T-helper 2 cell treated with Interferon-gamma antibody and Interleukin-4, amounts not matched to agents 100 ng/mL and 5 ng/mL, for 36 hours (primary cell): ENCODE measurements around the gene RASGRP2. TPM values are rescaled to one million over a fixed set of nuclear protein-coding genes. Genes with fewer than 3 reads are reported as not detected.

Experiments used
- intact Hi-C: fragments of 100-400 bp; cut with micrococcal nuclease; formaldehyde crosslinking; loops from one replicate; pipeline ENCODE4 v1.15.1; 2023
- total RNA-seq: library from RNA; stranded (reverse); gene quantifications from 2 replicates; pipeline ENCODE4 v1.2.3, GENCODE V29; 2022

The RASGRP2 gene
- total RNA-seq, 1 donor from 2014 or later, result 276 TPM

DNA sequence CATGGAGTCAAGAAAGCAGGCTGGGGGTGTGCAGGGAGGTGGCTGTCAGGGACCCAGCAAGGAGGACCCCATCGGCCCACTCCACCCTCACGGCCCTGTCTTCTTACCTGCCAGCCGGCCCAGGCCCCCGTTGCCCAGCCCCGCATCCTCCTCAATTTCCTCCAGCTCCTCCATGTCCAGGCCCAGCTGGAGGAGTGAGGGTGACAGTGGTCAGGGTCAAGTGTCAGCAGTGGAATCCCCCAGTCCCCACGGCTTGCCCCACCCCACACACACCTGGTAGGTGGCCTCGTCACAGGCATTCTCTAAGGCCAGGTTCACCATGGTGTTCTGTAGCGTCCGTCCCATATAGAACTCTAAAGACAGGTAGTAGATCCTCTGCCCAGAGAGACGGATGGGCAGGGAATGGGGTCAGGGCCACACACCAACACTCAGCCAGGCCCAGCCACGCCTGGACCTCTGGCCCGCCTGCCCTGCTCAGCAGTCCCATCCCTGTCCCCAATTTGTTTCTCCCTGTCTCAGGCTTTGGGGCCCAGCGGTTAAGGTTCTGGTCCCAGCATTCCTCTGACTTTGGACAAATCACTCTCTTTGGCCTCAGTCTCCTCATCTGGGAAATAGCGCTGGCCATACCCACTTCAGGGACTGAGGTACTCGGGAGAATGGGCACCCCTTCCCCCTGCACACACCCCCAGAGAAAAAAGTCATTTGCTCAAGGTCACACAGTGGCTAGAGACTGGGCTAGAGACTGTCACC lies 14.6 kb upstream of the RASGRP2 start:
- intact Hi-C loops, result no loop called here

DNA sequence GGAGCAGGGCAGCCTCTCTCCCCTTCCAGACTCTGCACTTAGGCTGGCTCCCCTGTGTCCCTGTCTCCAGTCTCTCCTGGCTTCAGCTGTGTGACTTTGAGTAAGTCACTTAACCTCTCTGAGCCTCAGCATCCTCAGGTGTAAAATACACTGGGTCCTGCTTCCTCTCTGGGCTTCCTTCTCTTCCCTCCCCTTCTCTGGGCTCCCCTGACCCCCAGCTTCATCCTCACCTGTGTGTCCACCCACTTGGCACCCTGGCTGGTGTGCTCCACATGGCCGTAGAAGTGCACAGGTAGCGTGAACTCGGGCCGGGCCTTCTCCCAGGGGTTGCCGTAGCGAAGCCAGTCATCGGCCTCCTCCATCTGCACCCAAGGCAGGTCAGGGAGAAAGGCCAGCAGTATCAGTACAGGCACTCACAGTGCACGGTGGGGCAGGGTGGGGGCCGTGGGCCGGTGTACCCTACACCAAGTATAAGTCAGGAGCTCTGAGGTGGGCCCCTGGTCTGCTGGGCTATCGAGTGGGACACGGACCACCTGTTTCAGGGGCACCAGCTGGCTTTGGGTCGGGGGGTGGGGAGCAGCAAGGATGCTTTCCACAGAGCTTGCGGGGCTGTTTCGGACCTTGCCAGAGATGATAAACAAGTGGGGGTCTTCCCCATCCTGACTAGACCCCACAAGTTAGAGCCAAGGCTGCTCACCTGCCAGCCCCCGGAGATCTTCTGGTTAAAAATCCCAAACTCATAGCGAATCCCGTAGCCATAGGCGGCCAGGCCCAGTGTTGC lies 13.8 kb upstream of the RASGRP2 start:
- intact Hi-C loops, result no loop called here

DNA sequence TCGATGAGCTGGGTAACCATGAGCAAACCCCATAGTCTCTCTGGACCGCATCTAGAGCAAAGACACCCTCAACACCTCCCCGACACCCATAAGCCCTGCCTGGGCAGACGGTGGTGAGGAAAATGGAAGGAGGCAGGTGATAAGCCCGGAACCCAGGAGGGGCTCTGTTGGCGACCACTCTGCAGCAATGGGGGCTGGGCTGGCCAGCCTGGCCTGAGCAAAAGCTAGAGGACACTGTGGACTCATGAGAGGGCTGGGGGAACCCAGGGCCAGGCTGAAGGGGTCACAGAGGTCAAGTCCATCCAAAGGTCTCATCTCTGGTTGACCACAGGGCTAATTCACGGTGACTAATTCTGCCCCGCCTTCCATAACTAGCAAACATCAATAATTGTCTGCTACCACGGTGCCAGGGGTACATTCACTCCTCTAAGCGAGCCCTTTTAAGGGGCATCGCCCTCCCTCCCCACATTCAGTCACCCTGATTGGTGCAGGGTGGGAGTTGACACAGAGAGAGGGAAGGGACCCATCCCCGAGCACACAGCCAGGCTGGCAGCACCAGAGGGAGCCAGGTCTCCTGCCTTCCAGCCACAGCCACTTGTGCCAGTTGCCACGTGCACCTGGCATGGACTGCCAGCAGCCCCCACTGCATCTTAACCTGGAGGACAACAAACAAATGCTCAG lies 11.9 kb upstream of the RASGRP2 start:
- intact Hi-C loops, result no loop called here

DNA sequence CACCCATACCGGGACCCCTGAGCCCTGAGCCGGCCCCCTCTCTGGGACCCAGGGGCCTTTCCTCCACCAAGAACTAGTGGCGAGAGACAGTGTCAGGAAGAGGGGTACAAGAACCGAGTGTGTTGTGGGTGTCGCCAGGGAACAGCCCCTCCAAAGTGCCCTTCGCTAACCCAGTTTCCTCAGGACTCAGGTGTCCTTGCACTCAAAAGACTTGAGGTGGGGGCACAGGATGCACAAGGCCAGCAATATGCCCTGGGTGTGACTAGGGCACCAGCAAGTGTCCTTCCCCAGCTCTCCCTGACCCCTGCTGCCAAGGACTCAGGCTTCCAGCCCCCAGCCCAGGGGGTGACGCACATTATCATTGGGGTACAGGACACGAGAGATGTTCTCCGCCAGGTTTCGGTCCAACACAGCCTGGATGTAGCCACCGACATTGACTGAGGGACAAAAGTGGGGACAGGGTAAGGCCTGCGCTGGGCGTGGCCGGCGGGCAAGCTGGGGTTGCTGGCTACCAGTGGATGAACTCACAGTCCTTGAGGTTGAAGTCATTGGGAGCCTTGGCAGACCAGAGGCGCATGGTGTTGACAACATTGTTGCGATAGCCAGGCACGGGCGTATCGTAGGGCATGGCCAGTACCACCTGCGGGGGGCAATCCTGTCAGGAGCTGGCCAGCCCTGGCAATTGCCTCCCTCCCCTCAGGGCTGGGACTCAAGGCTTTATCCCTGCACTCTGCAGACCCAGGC lies 11.1 kb upstream of the RASGRP2 start:
- intact Hi-C loops, result no loop called here

DNA sequence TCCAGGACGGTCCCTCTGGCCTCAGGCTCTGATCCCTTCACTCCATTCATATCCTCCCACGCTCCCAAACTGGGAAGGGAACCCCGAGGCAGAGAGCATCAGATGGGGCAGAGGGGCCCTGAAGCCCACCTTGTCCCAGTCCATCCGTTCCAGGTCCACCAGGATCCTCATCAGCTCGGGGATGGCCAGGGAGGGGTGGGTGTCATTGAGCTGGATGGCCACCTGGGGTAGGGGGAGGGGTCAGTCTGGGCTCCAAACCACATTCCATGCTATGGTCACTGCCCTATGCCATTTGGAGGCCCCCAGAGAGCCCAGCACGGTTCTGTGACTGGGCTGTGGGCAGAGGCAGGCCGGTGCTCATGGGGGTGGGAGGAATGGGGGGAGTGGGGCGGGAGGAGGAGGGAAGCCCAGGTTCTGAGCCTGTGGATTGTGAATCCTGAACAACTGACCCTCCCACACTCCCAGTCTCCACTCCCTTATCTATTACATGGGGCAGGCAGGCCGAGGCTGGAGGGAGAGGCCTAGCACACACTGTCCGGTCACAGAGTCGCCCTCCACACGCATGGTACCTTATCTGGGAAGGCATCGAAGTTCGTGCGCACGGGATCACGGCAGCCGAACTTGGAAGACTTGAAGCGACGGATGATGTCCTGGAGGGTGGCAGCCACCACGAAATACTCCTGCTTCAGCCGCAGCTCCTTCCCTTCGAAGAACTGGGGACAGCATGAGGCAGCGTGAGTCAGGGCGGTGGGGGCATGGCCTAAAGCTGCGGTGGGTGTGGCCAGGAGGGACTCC lies 10.4 kb upstream of the RASGRP2 start:
- intact Hi-C loops, result no loop called here

DNA sequence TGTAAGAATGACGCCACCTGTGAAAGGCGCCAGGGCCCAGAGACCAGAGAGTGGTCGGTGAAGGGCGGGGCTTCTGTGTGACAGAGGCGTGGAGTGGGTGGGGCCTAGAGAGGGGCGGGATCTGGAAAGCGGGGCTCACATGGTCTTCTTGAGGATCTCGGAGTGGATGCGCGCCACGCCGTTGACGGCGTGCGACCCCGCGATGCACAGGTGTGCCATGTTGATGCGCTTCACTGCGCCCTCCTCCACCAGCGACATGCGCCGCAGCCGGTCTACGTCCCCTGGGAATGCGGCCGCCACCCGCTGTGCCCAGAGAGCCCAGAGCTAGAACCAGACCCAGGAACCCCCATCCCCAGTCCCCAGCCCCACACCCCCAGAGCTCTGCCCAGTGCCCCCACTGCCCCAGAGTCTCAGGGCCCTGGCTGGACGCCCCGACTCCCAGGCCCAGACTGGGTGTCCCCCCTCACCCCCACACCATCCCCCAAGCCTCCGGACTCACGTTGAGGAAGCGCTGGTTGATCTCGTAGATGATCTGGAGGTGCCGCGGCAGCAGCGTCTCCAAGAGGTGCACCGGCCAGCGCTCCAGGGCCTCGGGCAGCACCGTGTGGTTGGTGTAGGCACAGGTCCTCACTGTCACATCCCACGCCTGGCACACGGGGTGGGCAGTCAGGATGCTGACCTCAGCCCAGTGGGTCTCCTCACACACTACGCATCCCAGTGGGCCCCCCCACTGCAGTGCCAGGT lies 9.6 kb upstream of the RASGRP2 start:
- intact Hi-C loops, result no loop called here

DNA sequence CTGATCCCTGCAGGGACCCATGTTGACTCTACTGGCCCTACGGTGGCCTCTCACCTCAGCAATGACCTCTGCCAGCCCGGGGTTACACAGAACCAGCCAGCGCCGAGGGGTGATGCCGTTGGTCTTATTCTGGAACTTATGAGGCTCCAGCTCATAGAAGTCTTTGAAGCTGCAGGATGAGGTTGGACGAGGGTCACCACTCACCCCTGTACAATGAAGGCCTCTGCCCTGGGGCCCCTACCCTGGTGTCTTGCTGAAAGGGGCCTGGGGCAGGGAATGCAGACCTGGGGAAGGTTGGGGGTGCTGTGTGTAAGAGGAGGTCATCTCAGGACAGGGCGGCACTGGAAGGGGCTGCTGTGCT lies 9.1 kb upstream of the RASGRP2 start:
- intact Hi-C loops, result no loop called here

DNA sequence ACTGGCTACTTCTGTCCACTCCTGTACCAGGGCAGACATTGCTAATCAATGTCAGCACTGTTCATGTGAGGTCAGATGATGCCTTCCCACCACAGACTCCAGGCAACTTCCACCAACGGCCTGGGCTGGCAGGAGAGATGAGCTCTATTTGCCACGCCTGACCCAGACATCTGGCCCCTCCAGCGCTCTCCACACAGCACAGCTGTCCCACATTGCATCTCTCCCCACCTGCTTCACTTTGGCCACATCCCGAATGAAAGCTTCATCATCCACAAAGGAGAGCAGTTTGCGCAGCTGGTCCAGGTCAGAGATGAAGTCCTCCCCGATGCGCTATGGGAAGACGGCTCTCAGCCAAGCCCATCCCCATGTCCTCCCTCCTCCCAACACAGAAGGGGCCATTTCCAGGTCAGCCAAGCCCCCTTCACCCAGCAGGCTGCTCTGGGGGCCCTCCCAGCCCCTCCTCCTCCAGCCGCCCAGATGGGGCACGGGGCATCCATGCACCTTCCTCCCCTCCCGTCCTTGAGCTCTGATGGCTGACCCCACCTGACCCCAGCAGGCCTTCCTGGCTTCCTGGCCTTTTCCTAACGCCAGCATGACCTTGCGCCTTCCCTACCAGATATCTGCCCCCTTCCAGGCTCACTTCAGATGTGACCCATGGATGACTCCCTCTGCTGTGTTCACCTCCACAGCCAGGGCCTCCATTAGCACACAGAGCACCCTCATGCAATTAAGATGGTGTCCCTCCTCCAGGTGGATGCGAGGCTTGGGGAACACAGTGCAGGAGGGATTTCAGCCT lies 8.4 kb upstream of the RASGRP2 start:
- intact Hi-C loops, result no loop called here

DNA sequence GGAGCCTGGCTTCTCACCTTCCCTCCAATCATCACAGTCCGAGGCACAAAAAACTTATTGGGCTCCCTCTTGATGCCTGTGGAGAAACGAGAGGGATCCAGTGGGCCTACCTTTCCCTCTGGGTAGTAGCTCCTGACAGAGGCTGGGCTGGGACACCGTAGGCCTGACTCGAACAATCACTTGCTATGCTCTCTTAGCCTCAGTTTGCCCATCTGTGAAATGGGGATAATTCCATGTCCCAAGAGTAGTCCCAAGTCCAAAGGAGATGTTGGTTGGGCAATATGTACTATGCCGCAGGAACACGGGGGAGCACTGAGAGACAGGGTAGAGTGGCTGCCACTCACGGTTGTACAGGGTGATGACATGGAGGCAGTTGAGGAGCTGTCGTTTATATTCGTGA lies 7.6 kb upstream of the RASGRP2 start:
- intact Hi-C loops, result no loop called here

DNA sequence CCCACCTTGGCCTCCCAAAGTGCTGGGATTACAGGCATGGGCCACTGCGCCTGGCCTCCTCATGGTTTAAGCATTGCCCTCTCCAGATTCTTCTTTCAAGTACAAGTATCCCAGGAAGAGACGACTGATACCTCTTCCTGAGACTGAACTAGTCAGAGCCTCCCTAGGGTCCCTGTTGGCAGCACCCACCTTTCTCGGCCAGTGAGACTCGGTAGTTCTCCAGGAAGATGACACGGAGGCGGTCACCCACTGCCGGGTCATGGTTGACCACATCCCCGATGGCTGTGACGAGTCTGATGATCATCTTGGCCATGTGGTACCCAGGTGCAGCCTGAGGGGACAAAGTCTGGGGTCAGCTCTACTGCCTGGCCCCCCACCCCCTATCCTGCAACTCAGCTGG lies 7.2 kb upstream of the RASGRP2 start:
- intact Hi-C loops, result no loop called here

DNA sequence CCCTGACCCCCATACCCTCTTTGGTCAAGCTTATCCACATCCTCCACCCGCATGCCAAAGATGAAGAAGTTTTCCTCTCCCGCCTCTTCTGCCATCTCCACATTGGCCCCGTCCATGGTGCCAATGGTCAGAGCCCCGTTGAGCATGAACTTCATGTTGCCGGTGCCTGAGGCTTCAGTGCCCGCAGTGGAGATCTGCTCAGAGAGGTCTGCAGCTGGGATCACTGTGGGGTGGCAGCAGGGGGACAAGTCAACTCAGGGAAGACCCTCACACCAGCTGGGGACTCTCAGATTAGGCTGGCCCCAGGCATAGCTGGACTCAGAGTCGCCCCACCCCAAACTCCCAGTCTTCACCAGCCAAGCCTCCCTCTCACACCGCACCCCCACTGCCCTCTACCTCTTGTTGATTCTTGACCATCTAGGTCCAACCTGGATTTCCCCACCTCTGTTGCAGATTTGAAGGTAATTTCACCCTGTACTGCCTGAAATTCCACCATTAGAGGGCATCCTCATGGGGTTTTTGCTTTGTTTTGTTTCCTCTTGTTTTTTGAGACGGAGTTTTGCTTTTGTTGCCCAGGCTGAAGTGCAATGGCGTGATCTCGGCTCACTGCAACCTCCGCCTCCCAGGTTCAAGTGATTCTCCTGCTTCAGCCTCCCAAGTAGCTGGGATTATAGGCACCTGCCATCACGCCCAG lies 6.6 kb upstream of the RASGRP2 start:
- intact Hi-C loops, result no loop called here

DNA sequence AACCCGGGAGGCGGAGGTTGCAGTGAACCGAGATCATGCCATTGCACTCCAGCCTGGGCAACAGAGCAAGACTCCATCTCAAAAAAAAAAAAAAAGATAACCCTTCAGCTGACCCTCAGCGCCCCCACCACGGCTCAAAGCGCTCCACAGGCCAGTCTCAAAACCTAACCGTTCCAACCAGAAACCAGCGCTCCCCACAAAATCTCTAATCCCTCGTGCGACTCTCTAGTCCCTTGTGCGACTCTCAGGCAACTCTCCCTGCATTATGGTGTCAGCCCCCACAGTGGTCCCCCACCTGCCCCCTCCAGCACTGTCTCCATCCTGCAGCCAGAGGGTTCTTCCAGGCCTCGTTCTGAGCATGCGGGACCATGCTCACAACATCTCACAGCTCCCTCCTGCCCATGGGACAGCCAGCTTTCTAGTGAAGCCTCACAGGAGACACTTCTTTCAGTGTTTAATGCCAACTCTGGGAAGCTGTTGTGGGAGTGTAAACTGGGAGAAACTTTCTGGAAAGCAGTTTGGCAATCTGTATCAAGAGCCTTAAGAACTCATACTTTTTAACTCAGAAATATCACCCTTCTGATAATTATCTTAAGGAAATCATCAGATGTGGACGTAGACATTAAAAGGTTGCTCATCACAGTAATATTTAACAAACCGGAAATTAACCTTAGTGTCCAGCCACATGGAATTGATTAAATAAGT lies 4.2 kb upstream of the RASGRP2 start:
- intact Hi-C loops, result loop anchor here (10.0 kb wide), 3 partner anchors 127 to 503 kb away; partner anchors contain the start of genes CATSPERZ, EHD1, ESRRA and FKBP2

DNA sequence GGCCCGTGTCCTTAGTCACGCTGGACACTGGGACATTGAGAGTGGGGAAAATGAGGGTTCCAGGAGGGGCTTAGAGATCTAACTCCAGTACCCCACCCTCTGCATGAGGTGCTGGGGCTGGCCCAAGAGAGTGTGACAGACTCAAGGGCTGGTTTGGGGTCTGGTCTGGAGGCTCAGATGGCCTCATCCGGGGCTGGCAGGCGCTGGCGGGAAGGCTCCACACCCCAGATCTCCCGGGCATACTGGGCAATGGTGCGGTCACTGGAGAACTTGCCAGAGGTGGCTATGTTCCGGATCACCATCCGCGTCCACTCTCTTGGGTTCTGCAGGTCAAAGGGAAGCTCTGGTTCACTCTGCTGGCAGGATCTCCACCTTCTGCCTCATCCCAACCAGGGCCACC lies 2.5 kb upstream of the RASGRP2 start:
- intact Hi-C loops, result loop anchor here (10.0 kb wide), 3 partner anchors 128 to 502 kb away; partner anchors contain the start of genes CATSPERZ, EHD1, ESRRA and FKBP2

DNA sequence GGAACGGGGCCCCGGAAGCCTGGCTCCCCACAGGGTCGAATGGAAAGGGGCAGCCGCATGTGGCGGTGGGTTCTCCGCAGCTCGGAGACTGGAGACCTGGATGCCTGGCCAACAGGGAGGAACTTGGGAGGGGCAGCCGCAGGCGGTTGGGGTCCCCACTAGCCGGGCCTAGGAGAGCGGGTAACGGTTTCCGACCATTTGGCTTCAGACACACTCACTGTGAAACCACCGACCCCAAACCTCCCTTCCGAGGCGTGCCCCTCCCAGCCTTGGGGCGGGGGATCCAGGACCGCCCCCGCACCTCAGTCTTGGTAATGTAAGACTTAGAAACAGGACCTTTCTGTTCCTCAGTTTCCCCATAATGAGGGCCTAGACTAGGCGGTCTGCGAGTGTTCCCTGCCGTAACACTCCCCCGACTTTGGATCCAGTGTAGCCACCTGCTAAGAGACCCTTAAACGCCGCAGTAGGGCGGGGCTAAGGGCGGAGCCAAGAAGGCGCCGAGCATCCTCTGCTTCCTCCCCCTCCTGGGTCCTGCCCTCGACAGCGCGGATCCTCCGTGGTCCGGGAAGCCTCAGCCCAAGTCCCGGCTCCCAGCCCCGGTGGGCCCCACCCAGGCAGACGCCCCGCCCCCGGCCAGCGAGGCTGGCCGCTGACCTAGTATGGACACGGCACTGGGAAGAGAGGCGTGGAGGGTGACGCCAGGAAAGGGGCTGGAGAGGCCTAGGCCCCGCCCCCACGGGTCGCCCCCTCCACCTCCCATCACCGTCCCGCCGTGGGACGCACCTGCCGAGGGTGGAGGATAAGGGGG lies 1.8 kb upstream of the RASGRP2 start:
- intact Hi-C loops, result loop anchor here (1.0 to 10.0 kb wide), 5 partner anchors 33 to 501 kb away; partner anchors contain the start of genes CATSPERZ, EHD1, ESRRA and FKBP2

DNA sequence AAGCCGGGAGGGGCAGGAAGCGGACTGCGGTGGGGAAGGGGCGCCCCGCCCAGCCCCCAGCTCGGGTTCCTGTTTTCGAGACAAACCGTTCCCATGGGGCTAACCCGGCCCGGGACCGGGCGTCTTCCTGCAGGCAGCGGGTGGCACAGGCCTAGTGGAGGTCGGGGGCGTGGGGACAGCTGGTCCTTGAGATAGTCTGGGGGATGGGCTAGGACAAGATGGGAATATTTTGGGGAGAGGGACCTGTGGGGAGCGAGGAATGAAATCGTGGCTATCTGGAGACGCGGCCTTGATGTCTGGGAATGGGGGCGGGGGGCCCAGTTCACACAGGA lies 1.2 kb upstream of the RASGRP2 start:
- intact Hi-C loops, result loop anchor here (1.0 to 10.0 kb wide), 5 partner anchors 33 to 500 kb away; partner anchors contain the start of genes CATSPERZ, EHD1, ESRRA and FKBP2

DNA sequence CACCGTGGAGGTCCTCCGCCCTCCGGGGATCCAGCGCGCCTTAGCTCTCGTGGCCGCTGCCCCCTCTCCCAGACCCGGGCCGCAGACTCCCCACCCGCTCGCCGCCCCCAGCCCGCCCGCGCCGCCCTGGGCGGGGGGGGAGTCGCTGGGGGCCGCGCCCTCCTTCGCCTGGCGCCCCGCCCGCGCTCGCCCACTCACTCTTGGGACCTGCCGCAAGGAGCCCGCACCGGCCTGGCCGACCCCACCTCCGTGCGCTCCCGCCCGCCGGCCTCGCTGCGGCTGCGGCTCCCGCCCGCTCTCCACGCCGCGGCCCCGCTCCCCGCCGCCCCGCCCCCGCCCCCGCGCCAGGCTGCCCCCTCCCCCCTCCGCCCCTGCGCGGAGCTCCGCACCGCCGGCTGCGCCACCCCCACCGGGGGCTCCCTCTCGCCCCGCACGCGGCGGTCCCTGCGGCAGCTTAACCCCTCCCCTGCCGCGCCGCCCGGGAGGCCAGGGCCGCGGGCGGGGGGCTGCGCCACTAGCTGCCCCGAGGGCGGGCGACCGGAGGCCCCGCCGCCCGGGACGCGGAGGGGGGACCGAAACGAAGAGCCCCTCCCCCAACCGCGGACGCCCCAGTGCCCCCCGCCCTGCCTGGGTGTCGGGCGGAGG lies 724 bp upstream of the RASGRP2 start:
- intact Hi-C loops, result loop anchor here (1.0 to 10.0 kb wide), 5 partner anchors 34 to 500 kb away; partner anchors contain the start of genes CATSPERZ, EHD1, ESRRA and FKBP2
